ENCODE measurements around the gene FGF22. TPM values are rescaled to one million over a fixed set of nuclear protein-coding genes. Genes with fewer than 3 reads are reported as not detected.
A peak's percentile ranks its signal among the peaks of the same experiment; 100 is the strongest.

FGF22 gene
- total and polyA plus RNA-seq, 2 of the 13 experiments (the other 11 are each of a cell fraction or from before 2014, with no cell fraction given): 0.24 TPM; not detected in 1

DNA sequence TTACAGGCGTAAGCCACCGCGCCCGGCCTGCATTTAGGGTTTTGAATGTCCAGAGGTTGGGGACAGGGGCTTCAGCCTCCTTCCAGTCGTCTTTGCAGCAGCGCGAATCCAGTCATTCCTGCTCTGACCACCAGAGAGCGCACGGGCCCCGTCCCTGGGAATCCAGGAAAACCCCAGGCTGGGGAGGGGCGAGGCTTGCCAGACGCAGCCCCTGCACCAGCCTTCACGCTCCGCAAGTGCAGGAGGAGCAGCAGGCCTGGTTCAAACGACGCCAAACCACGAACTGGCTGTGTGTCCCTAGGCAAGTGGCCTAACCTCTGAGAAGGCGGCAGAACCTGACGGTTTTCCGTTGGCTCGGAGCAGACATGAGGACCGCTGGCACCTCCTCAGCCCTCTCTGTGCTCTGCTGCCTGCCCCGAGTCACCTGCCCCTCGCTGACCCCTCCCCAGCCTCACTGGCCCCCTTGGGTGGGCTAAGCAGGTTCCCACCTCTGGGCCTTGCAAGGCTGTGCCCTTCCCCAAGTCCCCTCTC is 25.3 kb downstream of the FGF22 start (continued):
- TF ChIP-seq, protein P1, sequence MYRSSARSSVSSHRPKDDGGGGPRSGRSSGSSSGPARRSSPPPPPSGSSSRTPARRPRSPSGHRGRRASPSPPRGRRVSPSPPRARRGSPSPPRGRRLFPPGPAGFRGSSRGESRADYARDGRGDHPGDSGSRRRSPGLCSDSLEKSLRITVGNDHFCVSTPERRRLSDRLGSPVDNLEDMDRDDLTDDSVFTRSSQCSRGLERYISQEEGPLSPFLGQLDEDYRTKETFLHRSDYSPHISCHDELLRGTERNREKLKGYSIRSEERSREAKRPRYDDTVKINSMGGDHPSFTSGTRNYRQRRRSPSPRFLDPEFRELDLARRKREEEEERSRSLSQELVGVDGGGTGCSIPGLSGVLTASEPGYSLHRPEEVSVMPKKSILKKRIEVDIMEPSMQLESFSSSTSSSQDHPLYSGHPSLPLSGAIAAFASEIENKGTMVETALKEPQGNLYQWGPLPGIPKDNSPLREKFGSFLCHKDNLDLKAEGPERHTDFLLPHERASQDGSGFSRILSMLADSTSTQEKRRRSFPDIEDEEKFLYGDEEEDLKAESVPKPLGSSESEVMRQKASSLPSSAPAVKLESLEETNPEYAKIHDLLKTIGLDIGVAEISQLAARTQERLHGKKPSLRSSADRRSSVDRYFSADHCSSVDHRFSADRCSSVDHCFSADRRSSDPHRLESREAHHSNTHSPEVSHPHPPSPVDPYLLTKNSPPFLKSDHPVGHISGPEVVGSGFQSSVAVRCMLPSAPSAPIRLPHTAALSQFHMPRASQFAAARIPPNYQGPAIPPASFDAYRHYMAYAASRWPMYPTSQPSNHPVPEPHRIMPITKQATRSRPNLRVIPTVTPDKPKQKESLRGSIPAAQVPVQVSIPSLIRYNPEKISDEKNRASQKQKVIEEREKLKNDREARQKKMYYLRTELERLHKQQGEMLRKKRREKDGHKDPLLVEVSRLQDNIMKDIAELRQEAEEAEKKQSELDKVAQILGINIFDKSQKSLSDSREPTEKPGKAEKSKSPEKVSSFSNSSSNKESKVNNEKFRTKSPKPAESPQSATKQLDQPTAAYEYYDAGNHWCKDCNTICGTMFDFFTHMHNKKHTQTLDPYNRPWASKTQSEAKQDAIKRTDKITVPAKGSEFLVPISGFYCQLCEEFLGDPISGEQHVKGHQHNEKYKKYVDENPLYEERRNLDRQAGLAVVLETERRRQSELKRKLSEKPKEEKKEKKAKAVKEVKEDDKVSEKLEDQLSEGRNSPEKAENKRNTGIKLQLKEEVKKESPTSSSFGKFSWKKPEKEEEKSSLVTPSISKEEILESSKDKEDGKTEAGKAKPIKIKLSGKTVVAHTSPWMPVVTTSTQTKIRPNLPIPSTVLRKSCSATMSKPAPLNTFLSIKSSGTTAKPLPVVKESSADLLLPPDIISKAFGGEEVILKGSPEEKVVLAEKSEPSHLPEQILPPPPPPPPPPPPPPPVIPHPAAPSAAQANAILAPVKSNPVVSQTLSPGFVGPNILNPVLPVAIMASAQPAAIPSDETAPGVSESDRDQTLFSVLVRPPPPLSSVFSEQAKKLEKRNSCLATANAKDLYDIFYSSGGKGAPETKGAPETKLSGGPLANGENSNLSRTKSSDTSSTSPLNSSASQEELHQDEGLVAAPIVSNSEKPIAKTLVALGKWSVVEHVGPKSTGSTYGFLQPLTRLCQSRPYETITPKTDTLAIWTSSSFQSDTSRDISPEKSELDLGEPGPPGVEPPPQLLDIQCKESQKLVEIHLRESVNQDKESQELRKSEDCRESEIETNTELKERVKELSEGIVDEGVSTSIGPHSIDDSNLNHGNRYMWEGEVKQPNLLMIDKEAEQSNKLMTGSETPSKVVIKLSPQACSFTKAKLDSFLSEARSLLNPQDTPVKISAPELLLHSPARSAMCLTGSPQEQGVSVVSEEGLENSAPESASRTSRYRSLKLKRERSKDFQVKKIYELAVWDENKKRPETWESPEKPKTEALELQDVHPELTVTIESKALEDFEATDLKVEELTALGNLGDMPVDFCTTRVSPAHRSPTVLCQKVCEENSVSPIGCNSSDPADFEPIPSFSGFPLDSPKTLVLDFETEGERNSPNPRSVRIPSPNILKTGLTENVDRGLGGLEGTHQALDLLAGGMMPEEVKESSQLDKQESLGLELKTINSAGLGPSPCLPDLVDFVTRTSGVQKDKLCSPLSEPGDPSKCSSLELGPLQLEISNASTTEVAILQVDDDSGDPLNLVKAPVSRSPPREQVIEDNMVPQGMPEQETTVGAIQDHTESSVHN (CRISPR knock-in tag; IDR thresholded peaks at IDR 0.05): no peak
- no peak for TF ChIP-seq ZNF234 (CRISPR knock-in tag; conservative IDR thresholded peaks at IDR 0.05)
- TF ChIP-seq, protein P2, sequence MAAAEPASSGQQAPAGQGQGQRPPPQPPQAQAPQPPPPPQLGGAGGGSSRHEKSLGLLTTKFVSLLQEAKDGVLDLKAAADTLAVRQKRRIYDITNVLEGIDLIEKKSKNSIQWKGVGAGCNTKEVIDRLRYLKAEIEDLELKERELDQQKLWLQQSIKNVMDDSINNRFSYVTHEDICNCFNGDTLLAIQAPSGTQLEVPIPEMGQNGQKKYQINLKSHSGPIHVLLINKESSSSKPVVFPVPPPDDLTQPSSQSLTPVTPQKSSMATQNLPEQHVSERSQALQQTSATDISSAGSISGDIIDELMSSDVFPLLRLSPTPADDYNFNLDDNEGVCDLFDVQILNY (CRISPR knock-in tag; conservative IDR thresholded peaks at IDR 0.05): no peak
- TF ChIP-seq MLLT10 (CRISPR knock-in tag; IDR thresholded peaks at IDR 0.05): no peak
- TF ChIP-seq HDAC2 (CRISPR knock-in tag; IDR thresholded peaks at IDR 0.05): peak; percentile 75
- TF ChIP-seq ZNF670 (CRISPR knock-in tag; IDR thresholded peaks at IDR 0.05; ENCODE audit: borderline replicate concordance): peak; percentile 72; the same call in 1 of the 2 replicates
- TF ChIP-seq RELA (CRISPR knock-in tag; IDR thresholded peaks at IDR 0.05): peak; percentile 92; the same call in 1 of the 2 replicates
- no peak for TF ChIP-seq ZNF558 (CRISPR knock-in tag; IDR thresholded peaks at IDR 0.05; ENCODE audit: borderline replicate concordance)
- TF ChIP-seq, protein P3, sequence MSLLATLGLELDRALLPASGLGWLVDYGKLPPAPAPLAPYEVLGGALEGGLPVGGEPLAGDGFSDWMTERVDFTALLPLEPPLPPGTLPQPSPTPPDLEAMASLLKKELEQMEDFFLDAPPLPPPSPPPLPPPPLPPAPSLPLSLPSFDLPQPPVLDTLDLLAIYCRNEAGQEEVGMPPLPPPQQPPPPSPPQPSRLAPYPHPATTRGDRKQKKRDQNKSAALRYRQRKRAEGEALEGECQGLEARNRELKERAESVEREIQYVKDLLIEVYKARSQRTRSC (CRISPR knock-in tag; IDR thresholded peaks at IDR 0.05; ENCODE audit: low read depth): no peak
- TF ChIP-seq ZNF569 (CRISPR knock-in tag; IDR thresholded peaks at IDR 0.05; ENCODE audit: borderline replicate concordance): no peak
- TF ChIP-seq ZNF570 (CRISPR knock-in tag; IDR thresholded peaks at IDR 0.05; ENCODE audit: borderline replicate concordance): no peak
- TF ChIP-seq TOPORS (CRISPR knock-in tag; IDR thresholded peaks at IDR 0.05): no peak
- no peak for TF ChIP-seq ZNF20 (CRISPR knock-in tag; IDR thresholded peaks at IDR 0.05)
- no peak for TF ChIP-seq CC2D1A (CRISPR knock-in tag; IDR thresholded peaks at IDR 0.05)
- TF ChIP-seq ZNF724P (CRISPR knock-in tag; IDR thresholded peaks at IDR 0.05; ENCODE audit: borderline replicate concordance): peak; percentile 15; the same call in 1 of the 2 replicates
- TF ChIP-seq ZNF652 (CRISPR knock-in tag; IDR thresholded peaks at IDR 0.05; ENCODE audit: borderline replicate concordance, low read depth): no peak
- TF ChIP-seq SUZ12 (IDR thresholded peaks at IDR 0.05; ENCODE audit: low read depth, low read length): no peak
- TF ChIP-seq ZNF766 (CRISPR knock-in tag; IDR thresholded peaks at IDR 0.05; ENCODE audit: borderline replicate concordance): peak; percentile 55; the same call in 1 of the 2 replicates
- TF ChIP-seq ZNF264 (CRISPR knock-in tag; IDR thresholded peaks at IDR 0.05): no peak
- TF ChIP-seq HNRNPUL1 (IDR thresholded peaks at IDR 0.05; ENCODE audit: low read depth, low read length): no peak
- no peak for TF ChIP-seq TGIF2 (CRISPR knock-in tag; IDR thresholded peaks at IDR 0.05)
- no peak; the same call in 1 of the 2 replicates for TF ChIP-seq ZNF121 (CRISPR knock-in tag; IDR thresholded peaks at IDR 0.05)
- peak; percentile 36; the same call in 1 of the 2 replicates for TF ChIP-seq ZNF224 (CRISPR knock-in tag; IDR thresholded peaks at IDR 0.05)
